B cell (primary cell): ENCODE data around the gene DROSHA. TPM values are rescaled to one million over a fixed set of nuclear protein-coding genes. Genes with fewer than 3 reads are reported as not detected.

ENCODE experiments used
- ATAC-seq: fragments of 200-7000 bp; cut with Tn5 transposase; one replicate; pipeline ENCODE4 v1.10.0; 2021; ENCODE audit warnings: low read depth, mild to moderate bottlenecking, moderate number of reproducible peaks, moderate library complexity
- CTCF ChIA-PET: fragments of 350-600 bp; sonication (Branson Sonifier 250); formaldehyde crosslinking; loops from one replicate; lab custom pipeline; 2021; ENCODE audit warnings: antibody characterized with exemption, inconsistent platforms; lab: Charles Lee
- POLR2A ChIA-PET: fragments of 350-600 bp; sonication (Branson Sonifier 250); formaldehyde crosslinking; loops from one replicate; lab custom pipeline; 2021; ENCODE audit warnings: antibody characterized with exemption; lab: Charles Lee
- DNase-seq: peaks from one replicate; pipeline ENCODE4 v3.0.0; 2013
- H2AFZ ChIP-seq: 2 replicates; pipeline ENCODE4 v1.6.1; 2012; ENCODE audit warnings: mild to moderate bottlenecking, low read depth, low read length; ENCODE audit not compliant: insufficient read depth, poor library complexity, severe bottlenecking
- H3K27ac ChIP-seq, 2 donors: 1 replicate in 1 of 2; 2 replicates in 1 of 2; pipeline ENCODE4 v1.5.1; 2012 to 2013; ENCODE audit warnings: low read length in 2 of 2, mild to moderate bottlenecking in 2 of 2, moderate library complexity in 1 of 2
- H3K27me3 ChIP-seq, 4 experiments: fragments of 200-600 bp in 1 of 4; sonication (generic) in 1 of 4; replicated peaks in 1 of 4; 1 replicate in 2 of 4; 2 replicates in 2 of 4; pipeline versions ENCODE4 v1.6.1 to v1.7.0; 2013 to 2016; ENCODE audit warnings: low read length in 3 of 4, mild to moderate bottlenecking in 2 of 4, mixed read lengths in 1 of 4, moderate library complexity in 1 of 4; ENCODE audit not compliant: insufficient read depth in 4 of 4, control insufficient read depth in 3 of 4; ENCODE audit errors: control extremely low read depth in 1 of 4
- H3K36me3 ChIP-seq, 2 experiments: replicated peaks in 1 of 2; 1 replicate in 1 of 2; 2 replicates in 1 of 2; pipeline versions ENCODE4 v1.6.1 to v1.7.1; 2013; ENCODE audit warnings: low read length in 1 of 2; ENCODE audit not compliant: insufficient read depth in 2 of 2, control insufficient read depth in 1 of 2; ENCODE audit errors: control extremely low read depth in 1 of 2, extremely low read depth in 1 of 2
- H3K4me1 ChIP-seq, 2 donors: fragments of 200-600 bp in 1 of 2; sonication (generic) in 1 of 2; 1 replicate in 1 of 2; 2 replicates in 1 of 2; pipeline versions ENCODE4 v1.5.1 to v1.6.1; 2013 to 2017; ENCODE audit warnings: low read length in 2 of 2; ENCODE audit not compliant: control insufficient read depth in 2 of 2, insufficient read depth in 2 of 2
- H3K4me2 ChIP-seq: replicated peaks from 2 replicates; pipeline ENCODE3; 2012; ENCODE audit warnings: mild to moderate bottlenecking, low read depth, low read length; ENCODE audit not compliant: poor library complexity, severe bottlenecking
- H3K4me3 ChIP-seq, 5 experiments: fragments of 200-600 bp in 1 of 5; sonication (generic) in 1 of 5; 1 replicate in 3 of 5; 2 replicates in 2 of 5; pipeline versions ENCODE4 v1.5.1 to v1.7.0; 2011 to 2016; ENCODE audit warnings: low read length in 4 of 5, mild to moderate bottlenecking in 4 of 5, low read depth in 2 of 5, control low read depth in 1 of 5, moderate library complexity in 1 of 5; ENCODE audit not compliant: insufficient read depth in 1 of 5; ENCODE audit errors: control extremely low read depth in 1 of 5, extremely low read depth in 1 of 5
- H3K79me2 ChIP-seq: fragments of 200-600 bp; sonication (generic); one replicate; pipeline ENCODE4 v1.6.0; 2016; ENCODE audit warnings: low read length; ENCODE audit not compliant: control insufficient read depth, insufficient read depth
- H3K9ac ChIP-seq: fragments of 200-600 bp; sonication (generic); 2 replicates; pipeline ENCODE4 v1.6.1; 2017; ENCODE audit warnings: mild to moderate bottlenecking, low read length, moderate library complexity
- H3K9me3 ChIP-seq, 3 donors: one replicate each; pipeline versions ENCODE4 v1.6.1 to v1.7.1; 2013; ENCODE audit warnings: low read length in 2 of 3; ENCODE audit not compliant: control insufficient read depth in 2 of 3, insufficient read depth in 1 of 3; ENCODE audit errors: control extremely low read depth in 1 of 3
- H4K20me1 ChIP-seq: 2 replicates; pipeline ENCODE4 v1.6.0; 2012; ENCODE audit warnings: mild to moderate bottlenecking, low read length; ENCODE audit not compliant: insufficient read depth, control insufficient read depth, poor library complexity, severe bottlenecking
- H3K27ac Mint-ChIP-seq: one replicate; pipeline ENCODE4 v1.8.0; 2021; ENCODE audit warnings: mixed read lengths
- H3K27me3 Mint-ChIP-seq: one replicate; pipeline ENCODE4 v1.8.0; 2021; ENCODE audit warnings: mixed read lengths
- H3K4me1 Mint-ChIP-seq: one replicate; pipeline ENCODE4 v1.8.0; 2021; ENCODE audit warnings: mixed read lengths
- H3K4me3 Mint-ChIP-seq: one replicate; pipeline ENCODE4 v1.8.0; 2021; ENCODE audit warnings: mixed read lengths
- H3K9me3 Mint-ChIP-seq: one replicate; pipeline ENCODE4 v1.8.0; 2022; ENCODE audit warnings: mixed read lengths; ENCODE audit not compliant: insufficient read depth
- CTCF ChIP-seq: fragments of 200-600 bp; IDR thresholded peaks from one replicate; pipeline ENCODE4 v1.8.0; 2022; ENCODE audit warnings: antibody characterized with exemption, mild to moderate bottlenecking
- EZH2 ChIP-seq: IDR thresholded peaks from 2 replicates; pipeline ENCODE4 v1.6.1; 2012; ENCODE audit warnings: borderline replicate concordance, low read depth, mild to moderate bottlenecking, moderate library complexity, low read length; ENCODE audit not compliant: insufficient read depth, poor library complexity, severe bottlenecking
- WGBS: methylation state at CpG from one replicate; pipeline ENCODE4 v1.1.5; 2013; ENCODE audit warnings: missing lambda C conversion rate; ENCODE audit not compliant: insufficient coverage; 5-methylcytosine and 5-hydroxymethylcytosine counted together
- intact Hi-C: fragments of 100-400 bp; cut with micrococcal nuclease; formaldehyde crosslinking; loops from one replicate; pipeline ENCODE4 v1.10.0; 2022
- polyA plus RNA-seq: library from polyadenylated mRNA; depleted of rRNA; stranded (reverse); fragments of >200 nt; gene quantifications from 2 replicates; pipeline ENCODE4 v1.2.3, GENCODE V29; 2012
- small RNA-seq: library from RNA; depleted of rRNA; stranded (forward); fragments of <200 nt; gene quantifications from one replicate; pipeline ENCODE3, GENCODE V24; 2012; ENCODE audit warnings: low replicate concordance, low read depth; ENCODE audit not compliant: insufficient read length
- total RNA-seq, 2 donors: library from RNA; stranded (reverse); fragments of 120-200 nt in 1 of 2; gene quantifications; 1 replicate in 1 of 2; 2 replicates in 1 of 2; pipeline versions ENCODE4 v1.2.3 to v1.2.4, GENCODE V29; 2013 to 2022

DROSHA gene
- total and polyA plus RNA-seq, 2 donors (not counting 1 experiment from before 2014, with no cell fraction given): 31.2 to 62.4 TPM

DNA sequence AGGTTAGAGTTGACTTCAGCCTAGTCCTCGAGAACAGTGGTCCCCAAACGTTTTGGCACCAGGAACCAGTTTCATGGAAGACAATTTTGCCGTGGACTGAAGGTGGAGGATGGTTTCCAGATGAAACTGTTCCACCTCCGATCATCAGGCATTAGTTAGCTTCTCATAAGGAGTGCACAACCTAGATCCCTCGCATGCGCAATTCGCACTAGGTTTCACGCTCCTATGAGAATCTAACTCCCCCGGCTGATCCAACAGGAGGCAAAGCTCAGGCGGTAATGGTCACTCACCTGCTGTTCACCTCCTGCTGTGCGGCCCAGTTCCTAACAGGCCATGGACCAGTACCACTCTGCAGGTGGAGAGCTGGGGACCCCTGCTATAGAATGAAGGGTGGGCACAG lies 174.9 kb downstream of the DROSHA start:
- Mint-ChIP-seq H3K9me3 (peaks cover 5% of the 10 kb centered on the region), H3K4me3 (no peak overlapping the region), H3K27ac (no peak overlapping the region), H3K27me3 (peaks cover 5% of the 10 kb centered on the region), H3K4me1 (no peaks in the 10 kb centered on the region)
- no peak for TF ChIP-seq CTCF
- TF ChIP-seq EZH2: no peak
- H3K36me3 ChIP-seq: no peaks in the 10 kb centered on the region
- ChIA-PET POLR2A (no interaction called here), CTCF (no interaction called here)
- peaks cover 0 to 10% (median 0%) of the 10 kb centered on the region in 3 donors for H3K9me3 ChIP-seq
- no peak for DNase-seq
- H3K4me2 ChIP-seq: no peak overlapping the region
- H2AFZ ChIP-seq: no peak overlapping the region
- no peak overlapping the region for H3K27ac ChIP-seq
- H4K20me1 ChIP-seq: no peaks in the 10 kb centered on the region
- WGBS: 91% methylated on average over 10 of the region's 11 CpGs
- no peak overlapping the region for H3K9ac ChIP-seq
- no peaks in the 10 kb centered on the region for H3K79me2 ChIP-seq
- intact Hi-C loops: no loop called here
- H3K4me3 ChIP-seq: no peak overlapping the region
- no peaks in the 10 kb centered on the region for H3K4me1 ChIP-seq
- peaks cover 0 to 6% (median 0%) of the 10 kb centered on the region in 4 experiments for H3K27me3 ChIP-seq
- no peak for ATAC-seq

DNA sequence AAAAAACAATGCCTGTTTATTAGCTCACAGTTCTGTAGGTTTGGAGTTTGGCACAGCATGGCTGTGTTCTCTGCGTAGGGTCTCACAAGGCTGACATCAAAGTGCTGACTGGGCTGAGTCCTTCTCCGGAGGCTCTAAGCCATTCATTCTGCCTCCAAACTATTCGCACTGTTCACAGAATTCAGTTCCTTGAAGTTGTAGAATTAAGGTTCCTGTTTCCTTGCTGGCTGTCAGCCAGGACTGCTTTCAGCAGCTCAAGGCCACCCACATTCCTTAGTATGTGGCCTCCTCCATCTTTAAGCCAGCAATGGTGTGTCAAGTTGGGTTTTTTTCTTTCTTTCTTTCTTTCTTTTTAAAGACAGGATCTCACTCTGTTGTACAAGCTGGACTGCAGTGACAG lies 176.6 kb downstream of the DROSHA start:
- no peak for DNase-seq
- Mint-ChIP-seq H3K4me1 (no peaks in the 10 kb centered on the region), H3K27ac (no peak overlapping the region), H3K9me3 (peaks cover 5% of the 10 kb centered on the region), H3K4me3 (no peak overlapping the region), H3K27me3 (peaks cover 5% of the 10 kb centered on the region)
- H3K4me3 ChIP-seq: no peak overlapping the region
- no peak for ATAC-seq
- intact Hi-C loops: no loop called here
- H3K9me3 ChIP-seq: peaks cover 0 to 10% (median 0%) of the 10 kb centered on the region in 3 donors
- no peaks in the 10 kb centered on the region for H3K79me2 ChIP-seq
- H3K4me2 ChIP-seq: no peak overlapping the region
- H3K4me1 ChIP-seq: no peaks in the 10 kb centered on the region
- H3K27me3 ChIP-seq: no peaks in the 10 kb centered on the region
- H2AFZ ChIP-seq: no peak overlapping the region
- TF ChIP-seq EZH2: no peak
- no peak for TF ChIP-seq CTCF
- CTCF ChIA-PET: no interaction called here
- 94% methylated on average over 3 of the region's 3 CpGs for WGBS
- H3K36me3 ChIP-seq: no peaks in the 10 kb centered on the region
- POLR2A ChIA-PET: no interaction called here
- H3K27ac ChIP-seq: no peak overlapping the region
- no peak overlapping the region for H3K9ac ChIP-seq
- H4K20me1 ChIP-seq: no peaks in the 10 kb centered on the region

Small RNA genes lying within 50 kb of the gene (small RNA-seq; reads per million reads assigned to genes)
- gene RF00019: not detected

Other genes starting within 250 kb of the DROSHA start
- 28.2 and 28.9 TPM in 2 replicates for gene C5orf22, start 208 bp upstream of the DROSHA start, total RNA-seq
- gene C5orf22, start 208 bp upstream of the DROSHA start, polyA plus RNA-seq: 4.4 and 7.5 TPM in 2 replicates
- not detected in 2 replicates for gene PDZD2, start 107.0 kb upstream of the DROSHA start, total RNA-seq
- not detected in 2 replicates for gene PDZD2, start 107.0 kb upstream of the DROSHA start, polyA plus RNA-seq